CD4-positive, alpha-beta T cell treated with Interleukin-4 for 1 hour (primary cell): Measurements from ENCODE around the gene UBASH3B.
A peak's percentile ranks its signal among the peaks of the same experiment; 100 is the strongest.
"Not testable (repeated sequence)": the region's sequence is repeated elsewhere in the genome, so short reads cannot be mapped to it uniquely, and the experiment has no call there.

Experiments used
- DNase-seq, 2 donors: peaks; one replicate each; pipeline ENCODE4 v3.0.0-alpha.2; 2020 to 2022

The UBASH3B gene

GRCh38 chr11:122863154-122863553, 207.6 kb downstream of the UBASH3B start:
- DNase-seq = not testable (repeated sequence)

GRCh38 chr11:122863704-122864326, 208.3 kb downstream of the UBASH3B start:
- DNase-seq = peak; percentile 41 to 42
